HEK293 (cell line): ENCODE measurements around the gene ADGRD1.

Source experiments
- BCL11A ChIP-seq: fragments of 450-650 bp; formaldehyde crosslinking; IDR thresholded peaks from 2 replicates; pipeline ENCODE4 v1.5.1; 2016; ENCODE audit warnings: low read depth, missing biosample characterization, missing genetic modification characterization
- CTCF ChIP-seq: fragments of 450-650 bp; formaldehyde crosslinking; IDR thresholded peaks from 2 replicates; pipeline ENCODE4 v1.5.1; 2016; ENCODE audit warnings: missing biosample characterization, missing genetic modification characterization
- KLF16 ChIP-seq: fragments of 450-650 bp; formaldehyde crosslinking; IDR thresholded peaks from 2 replicates; pipeline ENCODE4 v1.5.1; 2017; ENCODE audit warnings: missing biosample characterization, missing genetic modification characterization
- KLF9 ChIP-seq: fragments of 450-650 bp; formaldehyde crosslinking; IDR thresholded peaks from 2 replicates; pipeline ENCODE4 v1.5.1; 2016; ENCODE audit warnings: missing biosample characterization, missing genetic modification characterization, low read depth
- ZNF48 ChIP-seq: fragments of 450-650 bp; formaldehyde crosslinking; IDR thresholded peaks from 2 replicates; pipeline ENCODE4 v1.5.1; 2016; ENCODE audit warnings: missing biosample characterization, missing genetic modification characterization

- no peak for TF ChIP-seq KLF16
- TF ChIP-seq CTCF = no peak
- TF ChIP-seq KLF9 = no peak
- TF ChIP-seq ZNF48 (tag by site-specific recombination) = no peak
- no peak for TF ChIP-seq BCL11A (tag by site-specific recombination)
Measured at GRCh38 chr12:131063413-131063812, 109.7 kb downstream of the ADGRD1 start.
